Psoas muscle (tissue), 8 donors: ENCODE results near the gene ENPP1. TPM values are rescaled to one million over a fixed set of nuclear protein-coding genes. Genes with fewer than 3 reads are reported as not detected.

Experiments
- ATAC-seq, 4 donors: fragments of 200-7000 bp; cut with Tn5 transposase; one replicate each; pipeline ENCODE4 v1.9.1; 2020; ENCODE audit warnings: moderate library complexity in 3 of 4, mild to moderate bottlenecking in 2 of 4
- DNase-seq, 2 donors: peaks; one replicate each; pipeline ENCODE4 v3.0.0-alpha.2; 2020
- H3K27ac ChIP-seq: fragments of 200-600 bp; one replicate; pipeline ENCODE4 v1.8.0; 2022
- H3K27me3 ChIP-seq, 3 donors: fragments of 200-600 bp in 1 of 3; one replicate each; pipeline versions ENCODE4 v1.6.1 to v1.8.0; 2013 to 2022; ENCODE audit warnings: low read length in 2 of 3, mild to moderate bottlenecking in 2 of 3, moderate library complexity in 1 of 3; ENCODE audit not compliant: insufficient read depth in 3 of 3
- H3K36me3 ChIP-seq, 2 donors: fragments of 200-600 bp in 1 of 2; one replicate each; pipeline versions ENCODE4 v1.6.1 to v1.8.0; 2013 to 2022; ENCODE audit warnings: low read depth in 1 of 2, mild to moderate bottlenecking in 1 of 2, moderate library complexity in 1 of 2; ENCODE audit not compliant: insufficient read depth in 1 of 2
- H3K4me1 ChIP-seq: fragments of 200-600 bp; one replicate; pipeline ENCODE4 v1.8.0; 2022
- H3K4me3 ChIP-seq: fragments of 200-600 bp; one replicate; pipeline ENCODE4 v1.8.0; 2022; ENCODE audit warnings: mild to moderate bottlenecking
- H3K9me3 ChIP-seq: fragments of 200-600 bp; one replicate; pipeline ENCODE4 v1.8.0; 2022
- CTCF ChIP-seq: fragments of 200-600 bp; IDR thresholded peaks from one replicate; pipeline ENCODE4 v1.8.0; 2022; ENCODE audit warnings: antibody characterized with exemption
- WGBS, 3 donors: extraction: QIAGEN DNeasy Blood & Tissue Kit; methylation state at CpG; one replicate each; pipeline versions ENCODE4 v1.1.6 to v1.1.7; 2013; 5-methylcytosine and 5-hydroxymethylcytosine counted together
- intact Hi-C, 2 donors: fragments of 100-400 bp; cut with DNase I; formaldehyde crosslinking; loops; one replicate each; pipeline versions ENCODE4 v1.11.0 to v1.14.2; 2022
- polyA plus RNA-seq, 3 donors: library from polyadenylated mRNA; stranded (reverse); fragments of 200-250 nt; gene quantifications; one replicate each; pipeline ENCODE4 v1.2.3, GENCODE V29; 2013
- total RNA-seq, 4 donors: library from RNA; stranded (reverse); fragmentation: NEBNext Ultra II Directional in 2 of 4; extraction: Animal tissue kit (Norgen Biotek cat#: 25700) in 2 of 4; gene quantifications; one replicate each; pipeline versions ENCODE4 v1.2.1 to v1.2.4, GENCODE V29; 2021 to 2023
- donor health status: healthy with polysubstance abuse.
- donor health status: DM: no; HTN: no; CAD: no; lungs with moderate emphysema.
- donor health status: Bipolar disorder and iron deficiency.
- donor health status: healthy.
- donor health status: DM: yes; HTN: yes; CAD: no.
- donor health status: DM: no; HTN: no; CAD: no.
- donor health status: DM: no; HTN: no; CAD: no.
- donor health status: DM: yes; HTN: yes; CAD: no.

Gene ENPP1
- total and polyA plus RNA-seq, 7 donors: 0.65 to 4.9 (median 1.6) TPM

DNA sequence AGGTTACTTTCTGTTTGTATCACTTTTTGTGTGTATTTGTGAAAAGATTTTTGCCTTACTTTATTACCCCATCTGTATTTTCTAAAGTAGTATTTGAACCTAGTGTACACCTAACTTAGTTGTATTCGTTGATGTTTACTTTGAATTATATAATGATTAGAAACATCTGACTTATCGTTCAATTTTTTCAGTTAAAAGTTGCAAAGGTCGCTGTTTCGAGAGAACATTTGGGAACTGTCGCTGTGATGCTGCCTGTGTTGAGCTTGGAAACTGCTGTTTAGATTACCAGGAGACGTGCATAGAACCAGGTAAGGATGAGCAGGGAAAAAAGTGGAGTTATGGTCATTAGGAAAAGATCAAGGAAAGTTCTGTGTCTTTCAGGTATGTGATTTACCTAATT is 42.0 kb downstream of the ENPP1 start:
- ATAC-seq: no peak
- no peak overlapping the region for H3K27ac ChIP-seq
- peaks cover 0 to 5% of the 10 kb centered on the region in 2 donors for H3K36me3 ChIP-seq
- no peaks in the 10 kb centered on the region for H3K4me1 ChIP-seq
- intact Hi-C loops: no loop called here
- no peak for DNase-seq
- no peaks in the 10 kb centered on the region for H3K27me3 ChIP-seq
- WGBS, 3 donors: 93 to 95% (median 93%) methylated on average over 6 of the region's 6 CpGs
- no peak for TF ChIP-seq CTCF
- no peak overlapping the region for H3K4me3 ChIP-seq
- H3K9me3 ChIP-seq: no peaks in the 10 kb centered on the region

- Histone ChIP-seq H3K9me3 (no peaks in the 10 kb centered on the region), H3K4me3 (no peak overlapping the region), H3K4me1 (no peaks in the 10 kb centered on the region), H3K27me3 (no peaks in the 10 kb centered on the region), H3K36me3 (peaks cover 0 to 5% of the 10 kb centered on the region in 2 donors), H3K27ac (no peak overlapping the region)
- intact Hi-C loops: no loop called here
- WGBS, 3 donors: 90 to 91% (median 91%) methylated on average over 8 of the region's 8 CpGs
- ATAC-seq (no peak), DNase-seq (no peak)
- TF ChIP-seq CTCF: no peak
Observed at GRCh38 chr6:131851049-131851769, 43.4 kb downstream of the ENPP1 start.

- Histone ChIP-seq H3K36me3 (peaks cover 0 to 5% of the 10 kb centered on the region in 2 donors), H3K4me3 (no peak overlapping the region), H3K27me3 (no peaks in the 10 kb centered on the region), H3K27ac (no peak overlapping the region), H3K4me1 (no peaks in the 10 kb centered on the region), H3K9me3 (no peaks in the 10 kb centered on the region)
- intact Hi-C loops: no loop called here
- no peak for TF ChIP-seq CTCF
- DNase-seq (no peak), ATAC-seq (no peak)
Observed at GRCh38 chr6:131852200-131852599, 44.4 kb downstream of the ENPP1 start.

DNA sequence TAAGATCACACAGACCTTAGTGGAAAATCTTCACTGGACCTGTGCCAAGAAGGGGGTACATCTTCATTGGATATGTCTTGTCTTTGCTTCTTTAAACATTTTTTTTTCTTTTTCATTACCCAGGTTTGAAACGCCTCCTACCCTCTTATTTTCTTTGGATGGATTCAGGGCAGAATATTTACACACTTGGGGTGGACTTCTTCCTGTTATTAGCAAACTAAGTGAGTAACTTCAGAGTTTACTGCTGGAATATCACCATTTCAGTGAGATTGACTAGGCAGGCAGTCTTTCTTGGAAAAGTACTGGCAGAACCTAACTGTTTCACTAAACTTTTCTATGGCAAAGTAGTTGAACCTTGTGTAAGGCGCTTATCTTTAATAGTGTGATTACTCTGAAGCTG is 47.0 kb downstream of the ENPP1 start:
- 91 to 98% (median 95%) methylated on average over 2 of the region's 2 CpGs for WGBS, 3 donors
- no peaks in the 10 kb centered on the region for H3K4me1 ChIP-seq
- peaks cover 0 to 5% of the 10 kb centered on the region in 2 donors for H3K36me3 ChIP-seq
- no peak for DNase-seq
- no peaks in the 10 kb centered on the region for H3K27me3 ChIP-seq
- no peak for TF ChIP-seq CTCF
- no peaks in the 10 kb centered on the region for H3K9me3 ChIP-seq
- no peak overlapping the region for H3K4me3 ChIP-seq
- intact Hi-C loops: no loop called here
- no peak overlapping the region for H3K27ac ChIP-seq
- ATAC-seq: no peak
